Measurements from ENCODE around the gene GPR160.

GPR160 gene

GRCh38 chr3:170064108-170064507 lies 26.3 kb downstream of the GPR160 start:
- Histone ChIP-seq H3K36me3 (ENCODE audit: insufficient read depth, insufficient read length, low read length) (no peaks in the 10 kb centered on the region), H3K9ac (ENCODE audit: insufficient read length, low read depth) (no peak overlapping the region), H3K4me3 (ENCODE audit: insufficient read length, low read depth) (no peak overlapping the region), H3K9me3 (ENCODE audit: insufficient read depth, low read length) (no peaks in the 10 kb centered on the region), H3K27me3 (ENCODE audit: insufficient read depth, insufficient read length) (no peaks in the 10 kb centered on the region), H3K4me1 (ENCODE audit: insufficient read depth, insufficient read length) (no peaks in the 10 kb centered on the region)
- DNase-seq (ENCODE audit: low read depth, low spot score): no peak
- TF ChIP-seq ZNF274 (IDR thresholded peaks at IDR 0.05; ENCODE audit: low read depth, low read length): no peak
- no peak for TF ChIP-seq SUZ12 (IDR thresholded peaks at IDR 0.05; ENCODE audit: extremely low read depth, insufficient read depth, insufficient read length)
- TF ChIP-seq YY1 (IDR thresholded peaks at IDR 0.05; ENCODE audit: insufficient read depth, insufficient read length): no peak

- TF ChIP-seq YY1 (IDR thresholded peaks at IDR 0.05; ENCODE audit: insufficient read depth, insufficient read length) (no peak), SUZ12 (IDR thresholded peaks at IDR 0.05; ENCODE audit: extremely low read depth, insufficient read depth, insufficient read length) (no peak), ZNF274 (IDR thresholded peaks at IDR 0.05; ENCODE audit: low read depth, low read length) (no peak)
Measured at GRCh38 chr3:170075441-170076091, 37.8 kb downstream of the GPR160 start.

GRCh38 chr3:170076715-170077238 lies 39.0 kb downstream of the GPR160 start:
- Histone ChIP-seq H3K4me3 (ENCODE audit: insufficient read length, low read depth) (no peak overlapping the region), H3K27me3 (ENCODE audit: insufficient read depth, insufficient read length) (no peaks in the 10 kb centered on the region), H3K9me3 (ENCODE audit: insufficient read depth, low read length) (no peaks in the 10 kb centered on the region), H3K4me1 (ENCODE audit: insufficient read depth, insufficient read length) (no peaks in the 10 kb centered on the region), H3K9ac (ENCODE audit: insufficient read length, low read depth) (no peak overlapping the region), H3K36me3 (ENCODE audit: insufficient read depth, insufficient read length, low read length) (no peaks in the 10 kb centered on the region)
- TF ChIP-seq SUZ12 (IDR thresholded peaks at IDR 0.05; ENCODE audit: extremely low read depth, insufficient read depth, insufficient read length): no peak
- no peak for TF ChIP-seq YY1 (IDR thresholded peaks at IDR 0.05; ENCODE audit: insufficient read depth, insufficient read length)
- no peak for TF ChIP-seq ZNF274 (IDR thresholded peaks at IDR 0.05; ENCODE audit: low read depth, low read length)
- no peak for DNase-seq (ENCODE audit: low read depth, low spot score)

More at GRCh38 chr3:170075441-170076091, 37.8 kb downstream of the GPR160 start:
- no peak overlapping the region for H3K4me3 ChIP-seq (ENCODE audit: insufficient read length, low read depth)
- peaks cover 4% of the 10 kb centered on the region; the same call in 1 of the 2 replicates for H3K9me3 ChIP-seq (ENCODE audit: insufficient read depth, low read length)
- no peaks in the 10 kb centered on the region for H3K36me3 ChIP-seq (ENCODE audit: insufficient read depth, insufficient read length, low read length)
- H3K4me1 ChIP-seq (ENCODE audit: insufficient read depth, insufficient read length): no peaks in the 10 kb centered on the region
- DNase-seq (ENCODE audit: low read depth, low spot score): no peak
- no peak overlapping the region for H3K9ac ChIP-seq (ENCODE audit: insufficient read length, low read depth)
- H3K27me3 ChIP-seq (ENCODE audit: insufficient read depth, insufficient read length): no peaks in the 10 kb centered on the region

- no peaks in the 10 kb centered on the region for H3K9me3 ChIP-seq (ENCODE audit: insufficient read depth, low read length)
- no peaks in the 10 kb centered on the region for H3K36me3 ChIP-seq (ENCODE audit: insufficient read depth, insufficient read length, low read length)
- no peak overlapping the region for H3K9ac ChIP-seq (ENCODE audit: insufficient read length, low read depth)
- no peak for TF ChIP-seq YY1 (IDR thresholded peaks at IDR 0.05; ENCODE audit: insufficient read depth, insufficient read length)
- no peak for TF ChIP-seq ZNF274 (IDR thresholded peaks at IDR 0.05; ENCODE audit: low read depth, low read length)
- TF ChIP-seq SUZ12 (IDR thresholded peaks at IDR 0.05; ENCODE audit: extremely low read depth, insufficient read depth, insufficient read length): no peak
- no peak overlapping the region for H3K4me3 ChIP-seq (ENCODE audit: insufficient read length, low read depth)
- no peaks in the 10 kb centered on the region for H3K4me1 ChIP-seq (ENCODE audit: insufficient read depth, insufficient read length)
- H3K27me3 ChIP-seq (ENCODE audit: insufficient read depth, insufficient read length): no peaks in the 10 kb centered on the region
- no peak for DNase-seq (ENCODE audit: low read depth, low spot score)
Measured at GRCh38 chr3:170077361-170077760, 39.6 kb downstream of the GPR160 start.

- Histone ChIP-seq H3K9me3 (ENCODE audit: insufficient read depth, low read length) (no peaks in the 10 kb centered on the region), H3K4me3 (ENCODE audit: insufficient read length, low read depth) (no peak overlapping the region), H3K4me1 (ENCODE audit: insufficient read depth, insufficient read length) (no peaks in the 10 kb centered on the region), H3K27me3 (ENCODE audit: insufficient read depth, insufficient read length) (no peaks in the 10 kb centered on the region), H3K9ac (ENCODE audit: insufficient read length, low read depth) (no peak overlapping the region), H3K36me3 (ENCODE audit: insufficient read depth, insufficient read length, low read length) (no peaks in the 10 kb centered on the region)
- TF ChIP-seq YY1 (IDR thresholded peaks at IDR 0.05; ENCODE audit: insufficient read depth, insufficient read length) (no peak), ZNF274 (IDR thresholded peaks at IDR 0.05; ENCODE audit: low read depth, low read length) (no peak), SUZ12 (IDR thresholded peaks at IDR 0.05; ENCODE audit: extremely low read depth, insufficient read depth, insufficient read length) (no peak)
- DNase-seq (ENCODE audit: low read depth, low spot score): no peak
Measured at GRCh38 chr3:170078620-170079281, 41.0 kb downstream of the GPR160 start.

- TF ChIP-seq SUZ12 (IDR thresholded peaks at IDR 0.05; ENCODE audit: extremely low read depth, insufficient read depth, insufficient read length): no peak
- TF ChIP-seq YY1 (IDR thresholded peaks at IDR 0.05; ENCODE audit: insufficient read depth, insufficient read length): no peak
- TF ChIP-seq ZNF274 (IDR thresholded peaks at IDR 0.05; ENCODE audit: low read depth, low read length): no peak
- Histone ChIP-seq H3K9ac (ENCODE audit: insufficient read length, low read depth) (no peak overlapping the region), H3K27me3 (ENCODE audit: insufficient read depth, insufficient read length) (no peaks in the 10 kb centered on the region), H3K4me3 (ENCODE audit: insufficient read length, low read depth) (no peak overlapping the region), H3K4me1 (ENCODE audit: insufficient read depth, insufficient read length) (no peaks in the 10 kb centered on the region), H3K36me3 (ENCODE audit: insufficient read depth, insufficient read length, low read length) (peaks cover 4% of the 10 kb centered on the region), H3K9me3 (ENCODE audit: insufficient read depth, low read length) (no peaks in the 10 kb centered on the region)
- DNase-seq (ENCODE audit: low read depth, low spot score): no peak
Measured at GRCh38 chr3:170079536-170080165, 41.9 kb downstream of the GPR160 start.

GRCh38 chr3:170080605-170081004 lies 42.8 kb downstream of the GPR160 start:
- no peak for DNase-seq (ENCODE audit: low read depth, low spot score)
- H3K9me3 ChIP-seq (ENCODE audit: insufficient read depth, low read length): no peaks in the 10 kb centered on the region
- H3K4me1 ChIP-seq (ENCODE audit: insufficient read depth, insufficient read length): no peaks in the 10 kb centered on the region
- no peak overlapping the region for H3K4me3 ChIP-seq (ENCODE audit: insufficient read length, low read depth)
- no peak overlapping the region for H3K9ac ChIP-seq (ENCODE audit: insufficient read length, low read depth)
- TF ChIP-seq YY1 (IDR thresholded peaks at IDR 0.05; ENCODE audit: insufficient read depth, insufficient read length) (no peak), ZNF274 (IDR thresholded peaks at IDR 0.05; ENCODE audit: low read depth, low read length) (no peak), SUZ12 (IDR thresholded peaks at IDR 0.05; ENCODE audit: extremely low read depth, insufficient read depth, insufficient read length) (no peak)
- H3K27me3 ChIP-seq (ENCODE audit: insufficient read depth, insufficient read length): no peaks in the 10 kb centered on the region
- peaks cover 13% of the 10 kb centered on the region for H3K36me3 ChIP-seq (ENCODE audit: insufficient read depth, insufficient read length, low read length)

Measured in NT2/D1 (cell line).